ENCODE measurements around the gene GPR142. TPM values are rescaled to one million over a fixed set of nuclear protein-coding genes. Genes with fewer than 3 reads are reported as not detected.

The GPR142 gene
- total RNA-seq, 2 experiments from 2014 or later: not detected

DNA sequence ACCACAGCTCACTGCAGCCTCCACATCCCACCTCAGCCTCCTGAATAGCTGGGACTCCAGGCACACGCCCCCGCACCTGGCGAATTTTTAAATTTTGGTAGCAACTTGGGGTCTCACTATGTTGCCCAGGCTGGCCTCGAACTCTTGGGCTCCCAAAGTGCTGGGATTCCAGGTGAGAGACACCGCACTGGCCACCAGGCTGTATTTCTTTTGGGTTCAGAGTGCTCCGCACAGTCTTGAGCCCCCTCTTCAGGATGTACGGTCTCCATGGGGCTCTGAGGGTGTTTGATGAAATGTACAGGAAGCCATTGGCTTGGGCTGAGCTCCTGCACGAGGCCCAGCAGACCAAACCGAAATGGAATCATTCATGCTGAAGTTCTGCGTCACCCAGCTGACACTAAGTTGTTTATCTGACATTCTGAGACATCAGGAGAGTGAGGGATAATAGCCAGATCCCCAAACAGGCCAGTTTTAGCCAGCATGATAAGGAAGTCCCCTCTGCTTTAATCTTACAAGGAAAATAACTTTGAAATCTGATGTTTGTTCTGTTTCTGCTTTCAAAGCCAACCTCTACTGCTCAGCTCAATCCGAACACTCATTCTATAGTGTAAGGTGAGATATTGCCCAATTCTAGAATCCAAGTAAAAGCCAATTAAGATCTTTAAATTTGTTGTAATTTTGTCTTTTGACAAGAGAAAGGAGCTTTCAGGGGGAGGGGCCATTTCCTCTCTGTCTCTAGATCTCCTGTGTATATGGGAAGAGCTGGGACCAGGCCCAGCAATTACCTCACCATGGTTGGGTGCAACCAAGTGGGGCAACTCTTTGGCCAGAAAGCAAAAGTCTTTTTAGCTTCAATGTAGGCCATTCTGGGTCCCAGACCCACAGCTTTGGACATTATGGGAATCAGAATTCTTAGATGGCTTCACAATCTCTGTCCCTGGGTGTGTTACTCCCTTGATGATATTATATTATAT is 23.7 kb downstream of the GPR142 start:
- no peaks in the 10 kb centered on the region for H3K9me3 Mint-ChIP-seq
- no peaks in the 10 kb centered on the region for H3K4me1 Mint-ChIP-seq (ENCODE audit: low read depth)
- no peak overlapping the region for H3K4me3 Mint-ChIP-seq
- intact Hi-C loops (cut with micrococcal nuclease): no loop called here
- no peak for DNase-seq
- no peaks in the 10 kb centered on the region for H3K36me3 Mint-ChIP-seq (ENCODE audit: low read depth)
- H3K27ac Mint-ChIP-seq: no peak overlapping the region
- H3K27me3 Mint-ChIP-seq (ENCODE audit: low read depth): no peaks in the 10 kb centered on the region
- CTCF ChIA-PET: interaction anchor here (1.0 to 1.8 kb wide), 4 partner anchors 10 to 142 kb away, joined by 3 to 7 read pairs (median 5); no protein-coding TSS in a partner anchor

DNA sequence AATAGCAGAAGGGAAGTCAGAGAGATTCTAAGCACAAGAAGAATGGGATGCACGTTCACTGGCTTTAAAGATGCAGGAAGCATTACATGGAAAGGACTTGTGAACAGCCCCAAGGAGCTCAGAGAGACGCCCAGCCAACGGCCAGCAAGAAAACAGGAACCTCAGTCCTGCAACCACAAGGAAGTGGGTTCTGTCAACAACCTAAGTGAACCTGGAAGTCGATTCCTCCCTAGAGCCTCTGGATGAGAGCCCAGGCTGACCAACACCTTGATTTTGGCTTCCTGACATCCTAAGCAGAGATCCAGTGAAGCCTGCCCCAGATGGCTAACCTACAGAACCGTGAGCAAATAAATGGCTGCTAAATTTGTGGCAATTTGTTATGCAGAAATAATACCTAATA is 24.5 kb downstream of the GPR142 start:
- Mint-ChIP-seq H3K4me1 (ENCODE audit: low read depth) (no peaks in the 10 kb centered on the region), H3K4me3 (no peak overlapping the region), H3K27ac (no peak overlapping the region), H3K27me3 (ENCODE audit: low read depth) (no peaks in the 10 kb centered on the region), H3K36me3 (ENCODE audit: low read depth) (no peaks in the 10 kb centered on the region), H3K9me3 (no peaks in the 10 kb centered on the region)
- intact Hi-C loops (cut with micrococcal nuclease): no loop called here
- CTCF ChIA-PET: interaction anchor here (1.2 to 1.8 kb wide), 3 partner anchors 9 to 142 kb away, joined by 5 to 7 read pairs (median 5); no protein-coding TSS in a partner anchor
- DNase-seq: no peak

DNA sequence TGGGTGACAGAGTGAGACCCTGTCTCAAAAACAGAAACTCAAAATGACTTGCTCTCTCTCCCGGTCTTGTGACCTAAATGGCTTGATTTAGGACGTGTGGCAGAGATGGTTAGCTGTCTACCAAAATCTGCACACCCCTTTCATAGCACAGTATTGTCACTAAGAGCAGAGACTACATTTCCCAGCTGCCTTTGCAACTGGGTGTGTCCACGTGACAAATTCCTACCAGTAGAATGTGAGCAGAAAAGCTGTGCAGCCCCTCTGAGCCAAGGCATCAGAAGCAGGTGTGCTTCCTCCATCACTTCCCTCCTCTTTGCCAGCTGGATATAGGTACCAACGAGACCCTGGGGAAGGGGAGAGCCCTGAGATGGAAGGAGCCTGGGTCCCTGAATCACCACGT is 25.5 kb downstream of the GPR142 start:
- no peaks in the 10 kb centered on the region for H3K36me3 Mint-ChIP-seq (ENCODE audit: low read depth)
- no peaks in the 10 kb centered on the region for H3K4me1 Mint-ChIP-seq (ENCODE audit: low read depth)
- intact Hi-C loops (cut with micrococcal nuclease): no loop called here
- DNase-seq: no peak
- CTCF ChIA-PET: interaction anchor here (1.3 to 2.5 kb wide), 2 partner anchors 13 to 25 kb away, joined by 8 to 10 read pairs; partner anchors contain the start of gene GPR142
- H3K27ac Mint-ChIP-seq: no peak overlapping the region
- no peaks in the 10 kb centered on the region for H3K9me3 Mint-ChIP-seq
- H3K4me3 Mint-ChIP-seq: no peak overlapping the region
- H3K27me3 Mint-ChIP-seq (ENCODE audit: low read depth): no peaks in the 10 kb centered on the region

DNA sequence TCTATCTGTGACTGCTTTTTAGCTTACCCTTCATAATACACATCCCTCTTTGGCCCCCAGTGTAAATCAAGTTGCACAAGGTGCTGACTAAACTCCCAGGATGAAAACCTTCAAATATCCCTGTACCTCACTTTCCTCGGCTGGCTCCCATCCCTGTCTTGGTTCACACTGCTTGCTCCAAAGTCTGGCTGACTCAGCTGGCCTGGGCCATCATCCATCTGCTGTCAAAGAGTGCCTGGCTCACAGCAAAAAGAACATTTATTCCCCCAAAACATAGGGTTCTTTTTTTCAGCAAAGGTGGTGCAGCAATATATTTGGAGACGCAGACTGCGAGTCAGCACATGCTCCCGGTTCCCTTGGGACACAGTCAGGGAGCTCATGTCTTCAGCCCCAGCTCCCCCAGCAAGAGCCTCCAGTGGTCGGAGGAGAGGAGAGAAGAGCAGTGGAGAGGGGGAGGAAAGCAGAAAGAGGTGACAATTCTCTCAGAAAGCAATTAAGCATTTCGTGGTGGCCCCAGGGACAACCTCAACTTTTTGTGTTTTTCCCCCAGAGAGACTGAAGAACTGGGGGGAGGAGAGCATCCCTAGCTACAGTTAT is 26.1 kb downstream of the GPR142 start:
- H3K36me3 Mint-ChIP-seq (ENCODE audit: low read depth): no peaks in the 10 kb centered on the region
- no peak for DNase-seq
- no peaks in the 10 kb centered on the region for H3K9me3 Mint-ChIP-seq
- no peak overlapping the region for H3K4me3 Mint-ChIP-seq
- CTCF ChIA-PET: interaction anchor here (1.3 to 2.5 kb wide), 2 partner anchors 14 to 26 kb away, joined by 8 to 10 read pairs; partner anchors contain the start of gene GPR142
- H3K4me1 Mint-ChIP-seq (ENCODE audit: low read depth): no peaks in the 10 kb centered on the region
- H3K27me3 Mint-ChIP-seq (ENCODE audit: low read depth): no peaks in the 10 kb centered on the region
- intact Hi-C loops (cut with micrococcal nuclease): no loop called here
- no peak overlapping the region for H3K27ac Mint-ChIP-seq

DNA sequence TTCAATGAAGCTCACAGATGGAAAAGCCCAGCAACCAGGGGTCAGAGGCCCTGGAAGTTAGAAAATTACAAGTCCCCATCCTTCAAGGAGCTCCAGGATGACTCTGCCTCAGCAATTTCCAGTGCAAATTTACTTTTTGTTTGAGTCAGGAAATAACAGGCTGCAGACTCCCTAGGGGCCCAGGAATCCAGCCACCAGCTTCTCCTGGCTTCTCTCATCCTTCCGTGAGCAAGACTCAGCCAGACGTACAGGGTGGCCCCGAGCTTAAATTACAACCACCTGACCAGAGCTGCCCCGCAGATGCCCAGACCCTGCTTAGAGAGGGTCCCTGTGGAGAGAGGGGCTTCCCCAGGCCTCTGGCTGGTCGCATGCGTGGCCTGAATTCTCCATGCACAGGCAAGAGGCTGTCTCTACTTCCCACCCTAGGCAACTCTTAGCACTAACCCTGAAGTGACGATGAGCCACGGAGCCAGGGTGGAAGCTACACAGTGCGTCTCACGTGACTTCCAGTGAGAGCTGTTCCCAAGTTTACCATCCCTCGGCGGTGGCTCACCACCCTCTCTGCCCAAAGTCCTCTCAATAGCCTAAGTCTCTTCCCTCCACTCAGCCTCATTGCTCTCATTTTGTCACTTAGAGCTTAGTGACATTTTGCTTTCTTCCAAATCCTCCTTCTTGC is 27.1 kb downstream of the GPR142 start:
- H3K4me1 Mint-ChIP-seq (ENCODE audit: low read depth): no peaks in the 10 kb centered on the region
- CTCF ChIA-PET: interaction anchor here (0.6 to 2.5 kb wide), 4 partner anchors 27 to 664 kb away, joined by 3 to 10 read pairs (median 3); partner anchors contain the start of gene GPR142
- intact Hi-C loops (cut with micrococcal nuclease): no loop called here
- no peak overlapping the region for H3K4me3 Mint-ChIP-seq
- H3K9me3 Mint-ChIP-seq: no peaks in the 10 kb centered on the region
- DNase-seq: no peak
- no peaks in the 10 kb centered on the region for H3K27me3 Mint-ChIP-seq (ENCODE audit: low read depth)
- no peaks in the 10 kb centered on the region for H3K36me3 Mint-ChIP-seq (ENCODE audit: low read depth)
- H3K27ac Mint-ChIP-seq: no peak overlapping the region

DNA sequence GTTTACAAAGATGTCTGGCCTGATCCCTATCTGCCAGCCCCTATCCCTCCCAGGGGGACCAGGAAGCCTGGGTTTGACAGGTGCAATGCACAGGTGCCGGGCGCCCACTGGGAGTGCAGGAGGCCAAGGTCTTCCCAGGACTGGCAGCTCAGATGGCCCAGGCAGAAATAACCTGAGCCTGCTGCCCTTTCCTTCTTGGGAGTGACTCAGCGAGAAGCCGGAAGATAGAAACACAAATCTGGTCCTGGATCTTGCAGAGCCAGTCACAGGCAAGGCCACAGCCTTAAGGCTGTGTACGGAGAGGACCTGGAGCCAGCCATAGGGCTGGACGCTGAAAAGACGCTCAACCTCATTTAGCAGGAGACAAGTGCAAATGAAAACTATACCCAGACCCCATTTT is 27.7 kb downstream of the GPR142 start:
- intact Hi-C loops (cut with micrococcal nuclease): no loop called here
- H3K36me3 Mint-ChIP-seq (ENCODE audit: low read depth): no peaks in the 10 kb centered on the region
- CTCF ChIA-PET: interaction anchor here (0.6 to 2.5 kb wide), 2 partner anchors 27 to 663 kb away, joined by 3 to 10 read pairs; partner anchors contain the start of gene GPR142
- H3K27me3 Mint-ChIP-seq (ENCODE audit: low read depth): no peaks in the 10 kb centered on the region
- H3K4me1 Mint-ChIP-seq (ENCODE audit: low read depth): no peaks in the 10 kb centered on the region
- no peak overlapping the region for H3K27ac Mint-ChIP-seq
- H3K9me3 Mint-ChIP-seq: no peaks in the 10 kb centered on the region
- DNase-seq: no peak
- H3K4me3 Mint-ChIP-seq: no peak overlapping the region

DNA sequence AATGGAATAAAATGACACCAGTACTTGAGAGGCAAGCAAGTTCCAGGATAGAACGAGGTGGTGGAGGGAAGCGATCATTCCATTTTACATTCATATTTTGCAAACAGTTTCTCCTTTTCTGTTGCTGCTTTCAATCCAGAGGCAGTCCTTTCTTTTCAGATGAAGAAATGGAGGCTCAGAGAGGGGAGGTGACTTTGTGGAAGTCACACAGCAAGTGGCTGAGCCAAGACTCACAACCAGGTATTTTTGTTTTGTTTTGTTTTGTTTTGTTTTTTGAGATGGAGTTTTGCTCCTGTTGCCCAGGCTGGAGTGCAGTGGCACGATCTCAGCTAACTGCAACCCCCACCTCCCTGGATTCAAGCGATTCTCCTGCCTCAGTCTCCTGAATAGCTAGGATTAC is 29.3 kb downstream of the GPR142 start:
- CTCF ChIA-PET: interaction anchor here (1.5 kb wide), 1 partner anchor 61 kb away, joined by 3 read pairs; no protein-coding TSS in a partner anchor
- Mint-ChIP-seq H3K9me3 (no peaks in the 10 kb centered on the region), H3K4me1 (ENCODE audit: low read depth) (no peaks in the 10 kb centered on the region), H3K27ac (no peak overlapping the region), H3K27me3 (ENCODE audit: low read depth) (no peaks in the 10 kb centered on the region), H3K4me3 (no peak overlapping the region), H3K36me3 (ENCODE audit: low read depth) (no peaks in the 10 kb centered on the region)
- intact Hi-C loops (cut with micrococcal nuclease): no loop called here
- no peak for DNase-seq

DNA sequence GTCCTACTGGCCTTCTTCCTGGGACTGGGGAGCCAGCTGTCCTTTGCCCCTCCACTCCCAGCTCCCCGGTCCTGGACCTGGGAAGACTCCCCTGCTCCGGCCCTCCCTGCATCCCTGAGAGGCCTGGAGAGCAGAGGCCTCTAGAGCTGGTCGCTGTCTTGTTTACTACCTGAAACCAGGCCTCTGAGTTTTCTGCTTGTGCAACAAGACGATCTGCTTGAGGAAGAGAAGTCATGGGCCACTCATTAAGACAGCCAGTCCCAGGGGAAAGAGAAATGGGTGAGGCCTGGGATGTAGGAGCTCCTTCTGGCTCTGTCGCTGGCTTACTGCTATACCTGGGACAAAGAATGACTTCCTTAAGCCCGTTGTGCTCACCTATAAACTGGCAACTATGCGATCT is 34.7 kb downstream of the GPR142 start:
- no peak overlapping the region for H3K4me3 Mint-ChIP-seq
- H3K27ac Mint-ChIP-seq: no peak overlapping the region
- no peaks in the 10 kb centered on the region for H3K27me3 Mint-ChIP-seq (ENCODE audit: low read depth)
- DNase-seq: no peak
- intact Hi-C loops (cut with micrococcal nuclease): no loop called here
- CTCF ChIA-PET: interaction anchor here (1.0 to 2.2 kb wide), 3 partner anchors 24 to 34 kb away, joined by 3 to 9 read pairs (median 3); no protein-coding TSS in a partner anchor
- H3K36me3 Mint-ChIP-seq (ENCODE audit: low read depth): no peaks in the 10 kb centered on the region
- no peaks in the 10 kb centered on the region for H3K9me3 Mint-ChIP-seq
- peaks cover 4% of the 10 kb centered on the region for H3K4me1 Mint-ChIP-seq (ENCODE audit: low read depth)

DNA sequence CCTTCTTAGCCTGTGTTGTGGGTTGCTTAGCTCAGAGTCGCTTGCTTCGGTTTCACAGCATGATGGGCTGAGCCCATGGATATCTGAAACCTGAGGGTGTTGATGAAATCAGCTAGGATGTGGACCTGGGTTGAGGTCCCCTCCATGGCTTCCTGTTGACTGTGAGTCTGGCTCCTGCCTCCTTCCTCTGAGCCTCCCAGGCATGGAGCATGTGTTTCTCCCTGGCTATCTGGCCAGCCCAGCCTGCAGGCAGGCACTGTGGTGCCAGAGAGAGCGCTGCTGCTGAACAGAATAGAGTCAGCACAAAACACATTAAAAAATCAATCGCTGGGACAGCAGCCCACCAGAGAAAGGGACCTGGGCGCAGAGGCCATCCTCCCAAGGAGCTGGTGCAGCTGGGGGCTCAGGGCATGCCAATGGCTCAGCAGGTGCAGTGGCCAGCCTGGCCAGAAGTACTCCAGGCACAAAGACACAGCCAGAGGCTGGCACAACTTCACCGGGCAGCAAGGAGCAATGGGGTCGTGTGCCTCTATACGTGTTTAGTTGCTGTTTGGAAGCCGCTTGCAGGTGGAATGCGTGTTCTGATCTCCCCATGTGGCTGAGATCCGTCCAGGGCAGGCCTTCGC is 36.3 kb downstream of the GPR142 start:
- Mint-ChIP-seq H3K27ac (no peak overlapping the region), H3K9me3 (no peaks in the 10 kb centered on the region), H3K4me1 (ENCODE audit: low read depth) (peaks cover 4% of the 10 kb centered on the region), H3K36me3 (ENCODE audit: low read depth) (no peaks in the 10 kb centered on the region), H3K27me3 (ENCODE audit: low read depth) (no peaks in the 10 kb centered on the region), H3K4me3 (no peak overlapping the region)
- DNase-seq: no peak
- CTCF ChIA-PET: interaction anchor here (0.7 to 2.2 kb wide), 5 partner anchors 35 to 187 kb away, joined by 3 to 9 read pairs (median 4); no protein-coding TSS in a partner anchor
- intact Hi-C loops (cut with micrococcal nuclease): no loop called here

DNA sequence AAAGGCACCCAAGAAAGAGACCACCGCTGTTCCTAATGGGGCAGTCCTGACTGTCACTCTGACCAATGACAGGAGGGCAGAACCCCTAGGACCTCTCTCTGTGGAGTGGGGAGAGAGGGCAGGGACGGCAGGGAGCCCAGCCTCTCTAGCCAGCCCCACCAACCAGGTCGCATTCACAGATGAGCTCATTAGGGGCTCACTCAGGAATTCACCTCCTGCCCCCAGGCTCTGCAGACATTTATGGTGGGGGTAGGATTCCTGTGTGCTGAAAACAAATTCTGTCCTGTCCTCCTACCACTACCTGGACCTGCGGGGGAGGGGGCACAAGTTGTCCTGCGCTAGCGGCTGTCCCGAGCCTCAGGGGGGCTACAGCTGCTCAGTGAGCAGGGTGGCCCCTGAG is 36.9 kb downstream of the GPR142 start:
- intact Hi-C loops (cut with micrococcal nuclease): no loop called here
- DNase-seq: no peak
- Mint-ChIP-seq H3K27me3 (ENCODE audit: low read depth) (no peaks in the 10 kb centered on the region), H3K4me3 (no peak overlapping the region), H3K9me3 (no peaks in the 10 kb centered on the region), H3K27ac (no peak overlapping the region), H3K4me1 (ENCODE audit: low read depth) (peaks cover 4% of the 10 kb centered on the region), H3K36me3 (ENCODE audit: low read depth) (no peaks in the 10 kb centered on the region)
- CTCF ChIA-PET: interaction anchor here (0.5 to 2.2 kb wide), 3 partner anchors 36 to 727 kb away, joined by 3 to 9 read pairs (median 4); no protein-coding TSS in a partner anchor

DNA sequence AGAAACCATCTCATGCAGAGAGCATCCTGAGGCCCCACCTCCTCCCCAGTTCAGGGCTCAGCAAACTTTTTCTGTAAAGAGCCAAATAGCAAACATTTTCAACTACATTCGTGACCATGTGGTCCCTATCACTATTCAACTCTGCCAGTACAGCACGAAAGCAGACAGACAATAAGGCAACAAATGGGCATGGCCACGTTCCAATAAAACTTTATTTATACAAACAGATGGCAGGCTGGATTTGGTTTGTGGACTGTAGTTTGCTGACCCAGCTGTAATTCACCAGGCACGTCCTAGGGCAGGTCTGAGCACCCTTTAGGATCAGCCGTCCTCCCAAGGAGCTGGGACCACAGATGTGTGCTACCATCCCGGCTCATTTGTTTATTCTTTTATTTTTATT is 37.5 kb downstream of the GPR142 start:
- Mint-ChIP-seq H3K4me1 (ENCODE audit: low read depth) (peaks cover 4% of the 10 kb centered on the region), H3K27me3 (ENCODE audit: low read depth) (no peaks in the 10 kb centered on the region), H3K9me3 (no peaks in the 10 kb centered on the region), H3K27ac (no peak overlapping the region), H3K4me3 (no peak overlapping the region), H3K36me3 (ENCODE audit: low read depth) (no peaks in the 10 kb centered on the region)
- CTCF ChIA-PET: interaction anchor here (0.5 to 1.9 kb wide), 2 partner anchors 52 to 726 kb away, joined by 3 to 4 read pairs; no protein-coding TSS in a partner anchor
- DNase-seq: no peak
- intact Hi-C loops (cut with micrococcal nuclease): no loop called here

All from activated naive CD4-positive, alpha-beta T cell treated with anti-CD3 and anti-CD28 coated beads for 36 hours (primary cell).